Activated T-cell treated with anti-CD3 and anti-CD28 coated beads for 24 hours (primary cell): ENCODE data around the gene DAD1.
"Not testable (repeated sequence)": the region's sequence is repeated elsewhere in the genome, so short reads cannot be mapped to it uniquely, and the experiment has no call there.

Experiments used
- DNase-seq: peaks from one replicate; pipeline ENCODE4 v3.0.0-alpha.2; 2020; ENCODE audit warnings: low read depth

The DAD1 gene

GRCh38 chr14:22598896-22599244 is 9.8 kb upstream of the DAD1 start:
- DNase-seq, result no peak

GRCh38 chr14:22598099-22598895 is 9.3 kb upstream of the DAD1 start, which contains the start of gene ABHD4:
ABHD4 (plus strand) TSS chr14:22598300; CDS start chr14:22598307, 7 bp downstream.
- DNase-seq, result no peak

- no peak for DNase-seq
Measured at GRCh38 chr14:22597771-22598098, 8.7 kb upstream of the DAD1 start.

- DNase-seq, result no peak
Measured at GRCh38 chr14:22597265-22597664, 8.2 kb upstream of the DAD1 start.

- DNase-seq, result no peak
Measured at GRCh38 chr14:22596354-22596879, 7.4 kb upstream of the DAD1 start.

- no peak for DNase-seq
Measured at GRCh38 chr14:22594156-22594716, 5.2 kb upstream of the DAD1 start.

GRCh38 chr14:22593601-22594000 is 4.6 kb upstream of the DAD1 start:
- no peak for DNase-seq

GRCh38 chr14:22593189-22593588 is 4.2 kb upstream of the DAD1 start:
- DNase-seq, result no peak

- no peak for DNase-seq
Measured at GRCh38 chr14:22588526-22589095, 413 bp downstream of the DAD1 start.

GRCh38 chr14:22587677-22588422 is 1.2 kb downstream of the DAD1 start:
- DNase-seq, result not testable (repeated sequence)

GRCh38 chr14:22587247-22587646 is 1.8 kb downstream of the DAD1 start:
- no peak for DNase-seq

- DNase-seq, result no peak
Measured at GRCh38 chr14:22583994-22584393, 5.0 kb downstream of the DAD1 start.

- no peak for DNase-seq
Measured at GRCh38 chr14:22580625-22581024, 8.4 kb downstream of the DAD1 start.

GRCh38 chr14:22579881-22580280 is 9.1 kb downstream of the DAD1 start:
- DNase-seq, result no peak

- DNase-seq, result no peak
Measured at GRCh38 chr14:22579236-22579635, 9.8 kb downstream of the DAD1 start.

- DNase-seq, result no peak
Measured at GRCh38 chr14:22577334-22577908, 11.6 kb downstream of the DAD1 start.

GRCh38 chr14:22573804-22574203 is 15.2 kb downstream of the DAD1 start:
- no peak for DNase-seq

GRCh38 chr14:22572562-22573058 is 16.4 kb downstream of the DAD1 start:
- DNase-seq, result no peak

GRCh38 chr14:22570132-22570949 is 18.7 kb downstream of the DAD1 start:
- peak; percentile 82 for DNase-seq

GRCh38 chr14:22569737-22570131 is 19.3 kb downstream of the DAD1 start:
- DNase-seq, result no peak

- DNase-seq, result no peak
Measured at GRCh38 chr14:22569106-22569736, 19.8 kb downstream of the DAD1 start.
